HG03066 (cell line): ENCODE measurements around the gene GPER1.
A peak's percentile ranks its signal among the peaks of the same experiment; 100 is the strongest.

Experiments
- ATAC-seq: cut with Tn5 transposase; IDR thresholded peaks from one replicate; pipeline ENCODE4 v1.9.1; 2021; ENCODE audit warnings: low read depth; ENCODE audit not compliant: unreplicated experiment

Gene GPER1

DNA sequence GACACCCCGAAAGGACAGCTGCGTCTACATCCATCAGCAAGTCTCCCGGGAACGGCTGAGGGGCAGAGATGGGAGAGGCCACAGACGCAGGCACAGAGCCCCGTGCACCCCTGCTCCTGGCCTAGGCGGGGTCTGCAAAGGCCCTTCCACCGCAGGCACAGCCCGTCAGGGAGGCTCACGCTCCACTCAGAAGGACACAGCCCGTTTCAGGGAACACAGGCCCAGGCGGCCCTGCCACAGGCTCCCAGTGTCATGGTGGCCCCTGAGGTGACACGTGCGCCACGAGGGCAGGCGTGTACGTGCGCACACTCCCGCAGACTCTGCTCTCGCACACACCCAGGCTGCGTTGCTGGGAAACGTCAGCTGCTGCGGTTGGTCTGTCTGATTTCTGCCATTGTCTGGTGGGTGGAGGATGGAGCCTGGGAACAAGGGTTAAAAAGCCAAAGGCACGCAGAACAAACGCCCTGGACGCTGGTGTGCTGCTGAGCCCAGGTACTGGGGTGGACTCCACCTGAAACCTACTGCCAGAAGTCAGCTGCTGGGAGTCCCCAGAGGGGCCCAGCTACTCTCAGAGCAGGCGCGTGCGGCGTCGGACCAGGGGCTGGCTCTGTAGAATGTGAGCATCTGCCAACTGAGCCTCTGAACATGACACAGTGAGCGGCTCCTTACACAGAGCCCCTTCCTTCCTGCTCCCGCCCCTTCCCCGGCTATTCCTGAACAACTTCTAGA, 13.1 kb downstream of the GPER1 start:
- ATAC-seq = no peak

DNA sequence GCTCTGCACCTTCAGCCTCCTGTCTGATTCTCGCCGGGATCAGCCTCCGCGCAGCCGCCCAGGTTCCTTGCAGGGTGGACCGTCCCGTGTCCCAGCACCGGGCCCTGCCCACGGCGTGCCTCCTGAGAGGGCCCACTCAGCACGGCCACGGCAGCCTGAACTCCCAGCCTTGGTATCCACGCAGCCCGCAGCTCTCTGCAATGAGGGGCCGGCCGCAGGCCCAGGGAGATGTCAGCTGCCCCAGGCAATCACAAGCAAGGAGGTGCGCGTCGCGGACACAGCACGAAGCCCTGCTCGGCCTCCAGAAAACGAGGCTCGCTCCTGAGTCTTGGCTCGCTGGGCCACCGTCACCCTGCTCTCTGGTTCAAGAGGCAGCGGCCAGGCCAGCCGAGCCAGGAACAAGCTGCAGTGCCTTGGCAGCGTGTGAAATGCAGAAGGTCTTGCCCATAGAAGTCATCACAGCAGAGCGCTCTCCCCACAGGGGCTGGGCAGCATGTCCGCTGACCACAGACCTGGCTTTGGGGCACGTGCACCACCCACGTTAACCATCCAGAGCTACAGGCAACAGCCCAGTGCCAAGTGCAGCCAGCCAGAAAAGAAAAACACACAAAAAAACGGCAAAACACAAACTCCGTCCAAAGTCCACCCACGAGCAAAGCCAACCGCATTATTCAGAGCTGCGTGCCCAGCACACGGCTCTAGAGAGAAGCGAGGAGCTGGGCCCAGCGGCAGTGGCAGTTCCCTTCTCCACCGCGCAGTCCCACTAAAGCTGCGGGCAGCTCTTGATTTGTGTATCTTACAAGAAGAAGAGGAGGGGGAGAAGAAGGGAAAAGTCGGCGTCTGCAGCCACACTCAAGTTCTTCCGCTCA, 13.9 kb downstream of the GPER1 start:
- no peak for ATAC-seq

DNA sequence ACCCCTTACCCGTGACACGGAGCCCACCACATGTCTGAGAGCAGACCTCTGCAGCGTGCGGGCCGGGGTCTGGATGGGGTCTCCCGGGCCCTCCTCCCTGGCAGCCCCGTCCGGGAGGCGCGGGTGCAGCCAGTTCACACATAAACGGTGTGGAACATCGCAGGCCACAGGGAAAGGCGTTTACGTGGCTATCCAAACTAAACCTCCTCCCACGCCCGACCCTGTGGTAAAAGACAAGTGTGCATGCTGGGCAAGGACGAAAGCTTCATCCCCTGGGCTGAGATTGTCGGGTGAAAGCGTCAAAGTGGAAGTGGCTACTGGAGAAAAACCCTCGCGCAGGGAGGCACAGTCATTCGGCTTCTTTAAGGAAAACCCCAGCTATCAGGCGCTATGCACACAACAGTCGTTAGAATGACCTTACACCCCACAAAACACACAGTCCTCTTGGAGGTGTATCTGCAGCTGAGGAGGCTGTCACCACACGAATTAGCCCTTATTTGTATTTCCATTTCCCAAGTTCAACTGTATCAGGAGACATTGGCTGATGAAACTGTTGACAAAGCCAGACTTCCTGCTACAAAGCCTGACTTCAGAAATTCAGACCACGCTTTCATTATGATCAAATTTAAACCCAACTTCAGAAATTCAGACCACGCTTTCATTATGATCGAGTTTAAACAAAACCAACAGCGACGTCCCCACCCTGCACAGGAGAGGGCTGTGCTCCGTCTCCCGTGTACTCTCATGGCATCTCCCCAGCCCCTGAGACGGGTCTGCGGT, 15.3 kb downstream of the GPER1 start:
- peak; percentile 38 for ATAC-seq

- ATAC-seq = peak; percentile 5
Measured at GRCh38 chr7:1103789-1104515, 16.0 kb downstream of the GPER1 start.

- ATAC-seq = no peak
Measured at GRCh38 chr7:1104516-1105179, 16.7 kb downstream of the GPER1 start.

DNA sequence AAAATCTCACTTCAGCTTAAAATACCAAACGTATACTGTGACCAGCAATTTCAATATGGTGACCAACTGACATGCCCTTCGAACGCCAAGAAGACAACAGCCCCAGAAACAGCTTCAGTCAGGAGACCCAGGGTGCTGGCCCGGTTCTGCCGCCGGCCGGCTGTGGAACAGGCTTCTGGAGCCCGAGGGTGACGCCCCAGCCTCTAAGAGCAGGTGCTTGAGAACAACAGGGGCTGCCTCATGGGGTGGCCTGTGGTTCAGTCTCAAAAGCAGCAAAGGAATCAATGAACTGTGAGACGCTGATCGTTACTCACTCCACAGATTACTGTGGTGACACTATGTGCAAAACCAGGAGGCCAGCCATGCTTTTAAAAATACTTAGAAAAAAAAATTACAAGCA, 17.3 kb downstream of the GPER1 start:
- ATAC-seq = peak; percentile 49

GRCh38 chr7:1106063-1106792, 18.3 kb downstream of the GPER1 start:
- no peak for ATAC-seq

DNA sequence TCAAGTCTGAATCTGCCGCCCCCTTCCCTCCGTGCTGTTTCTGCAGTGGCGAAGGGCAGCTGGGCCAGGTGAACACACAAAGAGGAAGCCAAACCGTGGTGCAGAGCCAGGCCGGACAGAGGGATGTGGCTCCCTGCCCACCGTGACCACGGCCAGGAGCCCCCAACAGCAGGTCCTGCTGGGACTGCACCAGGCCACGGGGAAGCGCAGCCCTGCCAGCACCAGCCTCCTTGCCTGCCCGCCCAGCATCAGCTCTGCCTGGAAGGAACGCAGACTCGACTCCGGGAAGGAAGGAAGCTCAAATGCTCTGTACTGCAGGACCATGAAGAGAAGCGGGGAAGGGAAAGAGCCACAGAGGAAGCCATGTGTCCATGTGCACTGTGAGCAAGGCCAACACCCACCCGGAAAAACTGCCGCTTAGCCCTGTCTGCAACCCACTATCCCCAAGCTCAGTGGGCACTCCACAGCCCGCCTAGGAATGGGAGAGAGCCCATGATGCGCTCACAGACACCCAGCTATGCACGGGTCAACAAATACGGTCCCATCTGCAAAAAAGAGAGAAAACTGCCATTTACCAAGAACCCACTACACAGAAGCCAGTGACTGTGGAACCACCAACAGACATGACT, 19.0 kb downstream of the GPER1 start:
- no peak for ATAC-seq

- no peak for ATAC-seq
Measured at GRCh38 chr7:1108264-1108920, 20.5 kb downstream of the GPER1 start.

- ATAC-seq = no peak
Measured at GRCh38 chr7:1109581-1110310, 21.8 kb downstream of the GPER1 start.

DNA sequence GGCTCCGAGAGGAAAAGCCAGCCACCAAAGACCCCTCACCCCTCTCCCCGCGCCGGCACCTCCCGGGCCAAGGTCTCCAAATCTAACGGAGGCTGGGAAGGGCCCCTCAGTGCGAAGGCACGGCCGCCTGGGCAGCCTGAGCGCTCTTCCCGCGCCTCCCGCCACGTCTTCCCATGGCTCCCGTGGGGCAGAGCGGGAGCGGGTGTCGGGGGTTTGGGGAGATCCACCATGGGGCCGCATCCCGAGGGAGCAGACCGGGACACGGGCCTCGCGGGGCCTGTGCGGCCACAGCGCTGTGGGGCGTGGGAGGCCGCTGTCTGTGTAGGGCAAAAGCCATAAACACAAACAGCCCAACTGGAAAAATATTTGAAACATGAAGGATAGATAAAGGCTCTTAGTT, 22.4 kb downstream of the GPER1 start:
- no peak for ATAC-seq

GRCh38 chr7:1111156-1111555, 23.2 kb downstream of the GPER1 start:
- no peak for ATAC-seq

- no peak for ATAC-seq
Measured at GRCh38 chr7:1112109-1112508, 24.2 kb downstream of the GPER1 start.

- ATAC-seq = no peak
Measured at GRCh38 chr7:1112625-1113547, 25.0 kb downstream of the GPER1 start.

GRCh38 chr7:1113548-1113885, 25.6 kb downstream of the GPER1 start:
- ATAC-seq = no peak

- ATAC-seq = no peak
Measured at GRCh38 chr7:1114088-1114487, 26.2 kb downstream of the GPER1 start.

DNA sequence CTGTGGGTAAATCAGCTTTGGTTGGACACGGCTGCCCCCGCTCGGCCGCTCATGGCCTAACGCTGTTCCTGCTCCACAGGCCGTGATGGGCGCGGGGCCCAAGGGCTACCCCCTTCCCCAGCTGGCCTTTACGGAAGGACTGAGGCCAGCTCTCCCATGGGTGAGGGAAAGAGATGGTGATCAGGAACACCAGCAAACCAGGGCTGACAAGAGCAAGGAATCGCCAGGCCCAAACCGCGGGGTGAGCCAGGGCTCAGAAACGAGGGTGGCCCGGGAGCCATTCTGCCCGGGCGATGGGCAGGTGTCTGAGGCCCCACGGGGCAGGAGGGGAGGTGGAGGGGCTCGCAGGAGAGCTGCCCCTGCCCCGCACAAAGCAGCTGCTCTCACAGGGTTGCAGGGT, 26.6 kb downstream of the GPER1 start:
- no peak for ATAC-seq
